ENCODE results near the gene UST.

- TF ChIP-seq EZH2 (IDR thresholded peaks at IDR 0.05; ENCODE audit: borderline replicate concordance, insufficient read depth, low read depth, low read length, poor library complexity, severe bottlenecking) (no peak), CTCF (IDR thresholded peaks at IDR 0.05) (peak; percentile 70)
These were observed 279.7 kb downstream of the UST start for GRCh38 chr6:149026530-149026942.
